Tongue (tissue), 2 donors: ENCODE data around the gene TMEM170A. TPM values are rescaled to one million over a fixed set of nuclear protein-coding genes. Genes with fewer than 3 reads are reported as not detected.

Experiments
- DNase-seq: peaks from one replicate; pipeline ENCODE4 v3.0.0-alpha.2; 2015
- total RNA-seq: library from RNA; depleted of rRNA; stranded (reverse); fragments of >200 nt; gene quantifications from one replicate; pipeline ENCODE4 v1.2.3, GENCODE V29; 2014

The TMEM170A gene
- total RNA-seq: 27.3 TPM

DNA sequence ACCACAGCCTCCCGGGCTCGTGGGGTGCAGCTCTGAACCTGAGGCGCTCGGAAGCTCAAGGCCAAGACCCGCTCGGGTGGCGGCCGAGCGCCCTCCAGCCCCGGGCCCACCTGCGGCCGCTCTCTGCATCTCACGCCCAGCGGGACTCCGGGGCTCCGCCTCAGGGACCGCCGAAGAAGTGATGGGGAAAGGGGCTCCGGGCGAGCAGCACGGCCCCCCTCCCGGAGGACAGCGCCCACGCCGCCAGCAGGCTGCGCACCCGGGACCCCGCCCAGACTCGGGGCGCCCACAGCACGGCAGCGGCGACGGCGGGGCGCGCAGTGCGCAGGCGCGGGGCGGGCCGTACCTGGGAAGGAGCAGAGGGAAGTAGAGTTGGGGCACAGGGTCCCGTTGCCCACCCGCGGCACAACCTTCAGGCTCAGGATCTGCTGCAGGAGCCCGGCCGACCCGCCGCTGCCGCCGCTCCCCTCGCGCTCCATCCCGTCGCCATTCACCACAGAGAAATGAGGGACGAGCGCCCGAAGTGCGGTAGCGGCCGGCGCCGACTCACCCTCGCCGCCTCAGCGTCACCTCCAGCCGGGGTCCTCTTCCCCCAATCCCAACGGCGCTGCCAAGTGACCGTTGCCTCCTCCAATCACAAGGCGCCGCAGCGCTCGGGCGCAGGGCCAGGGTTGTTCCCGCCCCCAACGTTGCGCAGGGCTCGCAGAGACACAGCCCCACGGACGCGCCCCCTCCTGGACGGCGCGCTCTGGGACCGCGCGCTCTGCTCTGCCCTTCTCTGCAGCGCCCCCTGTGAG lies at the start of gene TMEM170A:
Gene TMEM170A, minus strand, starts transcription at position 568 of the 797 bp plus-strand sequence. Its CDS starts 89 bp downstream, at position 479.
- DNase-seq: peak; percentile 100

- DNase-seq: no peak
These were observed 42.1 kb upstream of the TMEM170A start for GRCh38 chr16:75506574-75506973.

DNA sequence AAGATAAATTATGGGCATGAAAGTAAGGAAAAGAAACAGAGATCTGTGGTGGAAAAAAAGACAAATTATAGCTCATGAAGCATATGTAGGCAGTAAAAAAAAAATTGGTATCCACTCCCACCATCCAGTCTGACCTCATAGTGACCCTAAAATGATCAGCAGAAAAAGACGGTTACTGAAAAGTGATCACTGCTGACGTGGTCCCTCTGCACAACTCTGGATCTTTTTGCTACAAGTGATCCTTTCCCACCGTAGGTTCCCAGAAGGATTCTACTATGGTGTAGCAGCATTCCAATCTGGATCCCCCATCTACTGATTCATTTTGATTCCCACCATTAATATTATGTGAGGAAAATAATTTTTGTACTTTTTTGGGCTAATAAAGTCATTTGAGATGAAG lies 41.6 kb upstream of the TMEM170A start:
- DNase-seq: no peak

DNA sequence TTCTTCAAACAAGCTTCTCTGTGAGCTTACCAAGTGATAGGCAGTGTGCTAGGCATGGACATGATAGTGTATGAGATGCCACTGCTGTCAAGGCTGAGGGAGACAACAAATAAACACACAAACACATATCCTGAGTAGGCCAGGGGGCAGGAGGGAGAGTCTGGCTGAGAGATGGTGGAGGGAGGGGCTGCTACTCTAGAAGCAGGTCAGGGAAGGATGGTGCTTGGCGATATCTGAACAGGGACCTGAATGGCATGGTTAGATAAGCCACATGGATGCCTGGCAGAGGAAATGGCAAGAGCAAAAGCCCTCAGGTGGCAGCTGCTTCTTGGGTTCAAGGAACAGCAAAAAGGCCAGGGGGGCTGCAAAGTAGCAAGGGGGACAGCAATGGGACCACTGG lies 39.3 kb upstream of the TMEM170A start:
- DNase-seq: no peak

GRCh38 chr16:75502916-75503605 lies 38.6 kb upstream of the TMEM170A start:
- DNase-seq: no peak

- peak; percentile 90 for DNase-seq
These were observed 37.3 kb upstream of the TMEM170A start for GRCh38 chr16:75501820-75502219.

DNA sequence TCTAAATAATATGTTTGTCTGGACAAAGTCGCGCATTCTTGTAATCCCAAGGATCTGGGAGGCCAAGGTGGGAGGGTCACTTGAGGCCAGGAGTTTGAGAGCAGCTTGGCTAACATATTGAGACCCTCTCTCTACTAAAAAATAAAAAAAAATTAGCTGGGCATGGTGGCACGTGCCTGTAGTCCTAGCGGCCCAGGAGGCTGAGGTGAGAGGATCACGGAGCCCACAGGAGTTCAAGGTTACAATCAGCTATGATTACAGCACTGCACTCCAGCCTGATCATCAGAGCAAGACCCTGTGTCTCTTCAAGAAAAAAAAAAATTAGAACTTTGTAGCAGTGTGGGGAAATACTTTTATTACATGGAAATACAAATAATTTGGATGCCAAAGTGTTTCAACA lies 36.9 kb upstream of the TMEM170A start:
- DNase-seq: no peak

DNA sequence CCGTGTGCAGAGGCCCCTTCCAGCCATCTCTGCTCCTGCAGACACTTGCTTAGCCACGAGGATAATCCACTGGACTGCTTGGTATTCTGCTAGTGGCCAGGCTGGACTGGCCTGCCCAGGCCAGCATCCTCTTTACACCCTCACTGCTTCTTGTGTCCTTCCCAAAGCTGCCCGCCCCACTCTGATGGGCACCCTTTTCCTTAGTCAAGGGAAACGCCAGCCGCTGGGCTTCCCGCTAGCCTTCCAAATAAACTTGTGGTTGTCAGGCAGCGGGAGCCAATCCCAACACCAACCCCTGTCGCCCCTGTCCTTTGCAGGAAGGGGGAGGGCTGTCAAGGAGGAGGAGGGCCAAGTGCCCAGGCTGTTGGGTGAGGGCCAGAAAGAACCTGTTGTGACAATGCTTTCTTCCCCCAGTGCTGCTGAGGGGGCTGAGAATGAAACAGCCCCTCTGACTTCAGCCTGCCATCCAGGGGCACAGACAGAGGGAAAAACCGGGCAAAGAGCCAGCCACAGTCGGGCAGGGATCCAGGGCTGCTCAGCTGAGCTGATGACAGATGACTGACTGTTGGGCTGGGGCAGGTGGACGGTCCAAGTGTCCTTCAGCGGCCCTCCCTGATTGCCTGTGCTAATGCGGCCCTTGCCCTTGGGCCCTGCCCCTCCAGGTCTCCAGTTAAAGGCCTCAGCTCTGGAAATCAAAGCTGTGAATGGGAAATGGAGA lies 34.3 kb upstream of the TMEM170A start:
- peak; percentile 88 for DNase-seq

GRCh38 chr16:75497558-75497957 lies 33.1 kb upstream of the TMEM170A start:
- peak; percentile 54 for DNase-seq

DNA sequence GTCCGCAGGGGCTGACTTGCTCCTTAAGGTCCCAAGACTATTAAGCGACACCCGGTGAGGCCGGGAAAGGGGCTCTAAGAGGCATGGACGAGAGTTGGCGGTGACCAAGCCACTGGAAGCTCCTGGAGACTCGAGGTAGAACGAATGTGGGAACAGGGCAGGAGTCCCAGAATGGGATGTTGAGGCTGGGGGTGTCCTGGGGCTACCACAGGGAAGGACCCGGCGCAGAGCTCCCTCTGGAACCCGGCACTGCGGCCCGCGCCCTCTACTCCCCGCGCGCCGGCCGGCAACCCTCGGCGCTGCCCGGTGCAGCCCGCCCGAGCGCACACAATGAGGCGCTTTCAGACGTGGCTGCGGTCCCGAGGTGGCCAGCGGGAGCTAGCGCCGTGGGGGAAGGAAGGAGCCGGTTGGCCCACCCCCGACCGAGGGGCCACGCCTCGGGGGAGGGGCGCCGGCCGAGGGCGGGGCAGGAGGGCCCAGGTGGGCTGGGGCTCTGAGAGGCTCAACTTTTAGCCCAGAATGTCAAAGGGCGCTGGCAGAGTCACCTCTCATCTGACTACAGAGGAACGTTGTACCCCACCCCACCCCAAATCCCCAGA lies 30.7 kb upstream of the TMEM170A start, which contains the start of gene CHST6:
Gene CHST6, minus strand, starts transcription at position 366 of the 599 bp plus-strand sequence. CDS start 15,613 bp downstream, outside the sequence.
- DNase-seq: peak; percentile 71

DNA sequence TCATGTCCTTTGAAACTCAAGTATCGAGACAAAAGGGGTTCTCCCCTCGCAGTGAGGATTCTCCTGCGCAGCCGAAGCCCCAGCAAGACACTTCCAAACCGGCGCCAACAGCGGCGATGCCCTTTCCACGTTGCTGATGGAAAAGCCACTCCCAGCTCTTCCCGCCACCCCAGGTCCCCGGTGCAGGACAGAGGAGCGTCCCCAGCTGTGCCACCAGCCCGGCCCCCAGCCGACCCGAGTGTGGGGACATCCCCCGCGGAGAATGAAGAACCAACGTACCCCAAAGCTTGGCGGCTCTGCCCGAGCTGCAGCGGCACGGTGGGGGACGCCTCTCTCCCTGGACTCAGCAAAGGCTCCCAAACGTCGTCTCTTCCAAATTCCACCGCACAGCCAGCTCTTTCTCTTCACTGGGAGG lies 30.2 kb upstream of the TMEM170A start:
- peak; percentile 28 for DNase-seq

DNA sequence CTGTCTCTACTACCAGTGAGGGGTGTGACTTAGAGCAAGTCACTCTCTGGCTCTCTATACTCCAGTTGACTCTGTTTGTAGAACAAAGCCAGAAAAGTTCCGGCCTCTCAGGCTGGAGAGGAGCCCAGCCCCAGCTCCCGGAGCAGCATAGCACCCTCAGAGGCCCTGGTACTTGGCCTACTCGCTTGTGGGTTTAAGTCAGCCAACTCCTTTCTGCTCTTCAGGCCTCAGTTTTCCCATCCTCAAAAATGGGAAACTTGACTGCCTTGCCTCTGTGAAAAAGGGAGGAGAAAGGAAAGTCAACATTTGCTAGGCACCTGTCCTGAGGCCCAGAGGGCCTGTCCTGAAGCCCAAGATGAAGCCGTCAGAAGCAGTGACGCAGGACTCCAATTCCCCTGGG lies 29.7 kb upstream of the TMEM170A start:
- no peak for DNase-seq

- peak; percentile 54 for DNase-seq
These were observed 27.4 kb upstream of the TMEM170A start for GRCh38 chr16:75491876-75492275.

DNA sequence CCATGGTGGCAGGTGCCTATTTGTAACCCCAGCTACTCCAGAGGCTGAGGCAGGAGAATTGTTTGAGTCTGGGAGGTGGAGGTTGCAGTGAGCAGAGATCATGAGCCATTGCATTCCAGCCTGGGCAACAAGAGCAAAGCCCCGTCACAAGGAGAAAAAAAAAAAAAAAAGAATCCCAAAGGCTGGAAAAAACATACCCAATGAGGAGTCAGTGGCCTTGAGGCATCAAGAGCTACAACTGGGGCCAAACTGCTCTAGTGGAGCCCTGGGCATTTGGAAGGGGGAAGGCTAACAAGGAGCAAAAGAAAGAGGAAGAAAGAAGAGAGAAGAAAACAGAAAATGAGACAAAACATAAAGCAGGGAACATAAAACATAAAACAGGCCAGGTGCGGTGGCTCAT lies 23.8 kb upstream of the TMEM170A start:
- DNase-seq: no peak

GRCh38 chr16:75486676-75487313 lies 22.3 kb upstream of the TMEM170A start:
- DNase-seq: no peak

DNA sequence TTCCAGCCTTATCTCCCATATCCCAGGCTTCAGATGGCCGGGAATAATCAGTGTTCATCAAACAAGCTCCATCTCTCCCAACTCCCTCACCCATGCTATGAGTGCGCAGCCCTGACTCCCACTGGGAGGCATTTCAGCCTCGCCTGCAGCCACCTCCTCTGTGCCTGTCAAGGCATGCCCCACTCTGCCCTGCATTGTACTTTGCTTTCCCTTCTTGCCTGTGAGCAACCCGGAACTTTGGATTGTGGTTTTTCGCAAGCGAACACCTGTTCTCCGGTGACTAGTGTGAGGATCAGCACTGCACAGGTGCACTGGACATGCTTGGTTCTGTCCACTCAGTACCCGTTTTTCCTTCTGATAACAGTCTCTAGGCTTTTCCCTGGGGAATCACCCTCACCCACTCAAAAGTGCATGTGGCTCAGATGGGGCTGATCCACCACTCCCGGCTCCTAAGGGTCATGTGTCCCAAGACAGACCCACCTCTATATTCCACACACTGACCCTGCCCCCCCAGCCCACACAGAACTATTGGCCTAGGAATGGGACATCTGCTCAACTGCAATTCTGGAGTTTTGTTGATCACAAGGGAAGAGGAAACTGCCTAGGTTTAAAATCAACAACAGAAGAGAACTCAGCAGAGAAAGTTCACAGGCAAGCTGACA lies 21.7 kb upstream of the TMEM170A start:
- DNase-seq: peak; percentile 52

DNA sequence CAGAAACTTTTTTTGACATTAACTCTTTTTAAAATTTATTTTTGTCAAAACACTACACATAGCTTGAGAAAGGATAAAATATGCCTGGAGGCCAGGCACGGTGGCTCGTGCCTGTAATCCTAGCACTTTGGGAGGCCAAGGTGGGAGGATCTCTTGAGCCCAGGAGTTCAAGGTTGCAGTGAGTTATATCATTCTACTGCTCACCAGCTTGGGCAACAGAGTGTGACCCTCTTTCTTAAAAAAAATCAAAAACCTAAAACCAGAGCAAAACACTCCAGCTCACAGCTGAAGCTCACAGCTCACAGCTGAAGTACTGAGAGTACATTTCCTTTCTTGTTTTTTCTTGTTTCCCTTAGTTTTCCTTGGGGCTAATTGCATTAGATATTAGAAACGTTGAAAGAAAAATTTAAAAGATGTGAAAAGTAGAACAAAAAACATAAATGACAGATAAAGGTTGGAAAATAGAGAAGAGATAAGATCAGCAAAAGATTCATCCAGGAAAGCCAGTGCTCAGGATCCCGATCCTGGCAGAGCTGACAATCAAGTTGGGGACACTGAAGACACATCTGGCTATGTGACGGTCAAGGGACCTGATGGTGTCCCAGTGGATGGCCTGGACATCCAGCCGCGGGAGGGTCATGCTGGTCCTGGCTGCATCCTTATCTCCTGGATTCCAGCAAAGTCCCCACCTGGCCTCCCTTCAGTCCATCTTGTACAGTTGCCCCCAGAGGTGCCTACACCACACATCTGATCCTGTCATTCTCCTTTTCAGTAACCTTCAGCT lies 20.9 kb upstream of the TMEM170A start:
- DNase-seq: no peak

GRCh38 chr16:75483222-75483621 lies 18.7 kb upstream of the TMEM170A start:
- no peak for DNase-seq

DNA sequence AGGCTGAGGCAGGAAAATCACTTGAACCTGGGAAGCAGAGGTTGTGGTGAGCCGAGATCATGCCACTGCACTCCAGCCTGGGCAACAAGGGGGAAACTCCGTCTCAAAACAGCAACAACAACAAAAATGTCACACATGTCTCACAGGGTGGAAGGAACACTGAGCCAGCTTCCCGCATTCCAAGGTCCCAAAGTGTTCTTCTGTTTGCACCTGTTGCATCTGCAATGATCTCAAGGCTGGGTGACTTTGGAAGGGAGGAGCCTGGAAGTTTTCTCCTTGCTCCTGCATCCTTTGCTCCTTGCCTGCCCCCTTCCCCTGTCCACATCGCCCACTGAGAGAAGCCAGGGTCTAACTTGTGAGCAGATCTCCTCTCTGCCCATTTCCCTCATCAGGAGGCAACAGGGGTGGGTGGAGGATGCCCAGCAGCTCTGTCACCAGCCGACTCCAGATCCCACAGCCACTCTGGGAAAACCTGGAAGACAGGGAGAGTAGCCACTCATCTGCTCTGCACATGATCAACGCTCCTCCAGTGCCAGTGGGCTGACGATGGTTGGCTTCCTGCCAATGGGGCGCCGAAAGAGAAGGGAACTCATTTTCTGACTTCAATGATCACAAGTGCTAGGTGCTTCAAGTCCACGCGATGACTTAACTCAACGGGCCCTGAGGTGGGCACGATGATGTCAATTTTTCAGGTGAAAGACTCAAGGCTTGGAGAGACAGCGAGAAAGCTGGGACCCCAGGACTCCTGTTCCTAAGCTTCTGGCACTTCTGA lies 18.1 kb upstream of the TMEM170A start:
- DNase-seq: no peak

- DNase-seq: no peak
These were observed 17.0 kb upstream of the TMEM170A start for GRCh38 chr16:75481475-75481874.
